ENCODE results near the gene COBL. TPM values are rescaled to one million over a fixed set of nuclear protein-coding genes. Genes with fewer than 3 reads are reported as not detected.

Gene COBL
- total and polyA plus RNA-seq, 10 of the 15 experiments (the other 5 are each of a cell fraction or from before 2014, with no cell fraction given), result 0.21 TPM; not detected in 9

DNA sequence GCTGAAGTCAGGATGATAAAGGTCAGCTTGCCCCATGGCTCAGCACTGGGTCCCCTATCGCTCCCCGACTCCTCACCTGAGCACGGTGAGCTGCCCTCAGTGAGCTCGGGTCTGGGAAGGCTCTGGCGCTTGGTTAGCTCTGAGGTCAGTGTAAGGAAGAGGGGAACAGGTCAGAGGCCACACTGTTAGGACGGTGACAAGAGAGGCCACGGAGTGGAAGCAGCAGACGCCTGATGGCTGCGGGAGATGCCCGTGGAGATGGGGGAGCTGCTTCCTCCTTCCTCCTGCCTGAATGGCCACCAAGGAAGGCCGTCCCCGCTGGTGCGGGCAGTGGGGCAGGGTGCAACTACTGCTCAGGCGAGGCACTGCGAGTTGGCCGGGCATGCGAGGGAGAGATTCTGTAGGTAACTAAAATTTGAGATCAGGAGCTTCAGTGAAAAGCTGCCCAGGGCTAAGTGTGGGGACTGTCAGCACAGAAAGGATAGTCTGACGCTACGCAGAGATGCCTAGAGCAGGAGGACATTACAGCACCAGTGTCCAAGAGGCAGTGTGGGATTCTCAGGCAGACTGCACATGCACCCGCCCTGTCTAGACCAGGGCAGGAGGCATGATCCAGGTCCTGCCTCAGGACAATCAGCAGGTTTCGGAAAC, 302.6 kb downstream of the COBL start:
- no peak overlapping the region for H2AFZ ChIP-seq (ENCODE audit: control insufficient read depth, low read depth, low read length)
- TF ChIP-seq ZZZ3 (IDR thresholded peaks at IDR 0.05; ENCODE audit: control insufficient read depth, insufficient read length, low read depth) (no peak), IRF3 (IDR thresholded peaks at IDR 0.05) (no peak), EP300 (IDR thresholded peaks at IDR 0.05; ENCODE audit: borderline replicate concordance in 1 of 2, control insufficient read depth in 1 of 2, low read depth in 2 of 2, low read length in 2 of 2) (no peak), POLR2AphosphoS2 (IDR thresholded peaks at IDR 0.05; ENCODE audit: low read depth, low read length) (no peak)
- FAIRE-seq (no peak), DNase-seq (ENCODE audit: low read depth, low spot score) (no peak), ATAC-seq (no peak)
- WGBS (ENCODE audit: insufficient coverage, insufficient replicate concordance, low lambda C conversion rate, missing lambda C conversion rate), result 40% methylated on average over 18 of the region's 21 CpGs
- H3K79me2 ChIP-seq (ENCODE audit: control insufficient read depth, insufficient read depth, low read length), result no peaks in the 10 kb centered on the region
- H3K4me1 ChIP-seq (ENCODE audit: control insufficient read depth, insufficient read depth, low read length), result no peaks in the 10 kb centered on the region
- POLR2A ChIA-PET, result no interaction called here
- no peak overlapping the region for H3K4me2 ChIP-seq (ENCODE audit: control insufficient read depth, insufficient read depth)
- no peaks in the 10 kb centered on the region for H3K27me3 ChIP-seq (replicated peaks in 1 of 2; ENCODE audit: control insufficient read depth in 2 of 2, insufficient read depth in 2 of 2, low read length in 1 of 2)
- no peak overlapping the region for H3K4me3 ChIP-seq
- no TSS peak for BruUV-seq (replicated peaks)
- in situ Hi-C loops (cut with MboI) (no loop called here), intact Hi-C loops (cut with micrococcal nuclease; ENCODE audit: unreplicated experiment) (no loop called here)
- RAD21 ChIA-PET (ENCODE audit: unreplicated experiment), result no interaction called here
- SMC1A ChIA-PET (ENCODE audit: uncharacterized antibody, unreplicated experiment), result no interaction called here
- CTCF ChIA-PET, result no interaction called here
- H4K20me1 ChIP-seq (ENCODE audit: control insufficient read depth, insufficient read depth), result no peaks in the 10 kb centered on the region
- no peak overlapping the region for H3K9ac ChIP-seq (ENCODE audit: control insufficient read depth, insufficient read depth, low read length)
- H3K27ac ChIP-seq (ENCODE audit: control insufficient read depth, insufficient read depth), result no peak overlapping the region
- no peaks in the 10 kb centered on the region for H3K36me3 ChIP-seq (ENCODE audit: control insufficient read depth in 2 of 2, insufficient read depth in 2 of 2, low read length in 1 of 2)
- no peaks in the 10 kb centered on the region; the same call in 2 of the 3 replicates for H3K9me3 ChIP-seq (replicated peaks; ENCODE audit: control insufficient read depth, insufficient read depth, low read length)

GRCh38 chr7:51013218-51013786, 303.3 kb downstream of the COBL start:
- Histone ChIP-seq H3K9me3 (replicated peaks; ENCODE audit: control insufficient read depth, insufficient read depth, low read length) (no peaks in the 10 kb centered on the region; the same call in 2 of the 3 replicates), H3K4me3 (no peak overlapping the region)
- intact Hi-C loops (cut with micrococcal nuclease; ENCODE audit: unreplicated experiment), result no loop called here
- TF ChIP-seq, protein P1, sequence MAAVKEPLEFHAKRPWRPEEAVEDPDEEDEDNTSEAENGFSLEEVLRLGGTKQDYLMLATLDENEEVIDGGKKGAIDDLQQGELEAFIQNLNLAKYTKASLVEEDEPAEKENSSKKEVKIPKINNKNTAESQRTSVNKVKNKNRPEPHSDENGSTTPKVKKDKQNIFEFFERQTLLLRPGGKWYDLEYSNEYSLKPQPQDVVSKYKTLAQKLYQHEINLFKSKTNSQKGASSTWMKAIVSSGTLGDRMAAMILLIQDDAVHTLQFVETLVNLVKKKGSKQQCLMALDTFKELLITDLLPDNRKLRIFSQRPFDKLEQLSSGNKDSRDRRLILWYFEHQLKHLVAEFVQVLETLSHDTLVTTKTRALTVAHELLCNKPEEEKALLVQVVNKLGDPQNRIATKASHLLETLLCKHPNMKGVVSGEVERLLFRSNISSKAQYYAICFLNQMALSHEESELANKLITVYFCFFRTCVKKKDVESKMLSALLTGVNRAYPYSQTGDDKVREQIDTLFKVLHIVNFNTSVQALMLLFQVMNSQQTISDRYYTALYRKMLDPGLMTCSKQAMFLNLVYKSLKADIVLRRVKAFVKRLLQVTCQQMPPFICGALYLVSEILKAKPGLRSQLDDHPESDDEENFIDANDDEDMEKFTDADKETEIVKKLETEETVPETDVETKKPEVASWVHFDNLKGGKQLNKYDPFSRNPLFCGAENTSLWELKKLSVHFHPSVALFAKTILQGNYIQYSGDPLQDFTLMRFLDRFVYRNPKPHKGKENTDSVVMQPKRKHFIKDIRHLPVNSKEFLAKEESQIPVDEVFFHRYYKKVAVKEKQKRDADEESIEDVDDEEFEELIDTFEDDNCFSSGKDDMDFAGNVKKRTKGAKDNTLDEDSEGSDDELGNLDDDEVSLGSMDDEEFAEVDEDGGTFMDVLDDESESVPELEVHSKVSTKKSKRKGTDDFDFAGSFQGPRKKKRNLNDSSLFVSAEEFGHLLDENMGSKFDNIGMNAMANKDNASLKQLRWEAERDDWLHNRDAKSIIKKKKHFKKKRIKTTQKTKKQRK (IDR thresholded peaks at IDR 0.05; ENCODE audit: low read depth, low read length), result no peak
- TF ChIP-seq SMARCA5 (IDR thresholded peaks at IDR 0.05) (no peak), TBL1XR1 (IDR thresholded peaks at IDR 0.05; ENCODE audit: low read depth, low read length) (no peak), CHD4 (IDR thresholded peaks at IDR 0.05) (no peak), SIX5 (IDR thresholded peaks at IDR 0.05; ENCODE audit: low read depth, low read length, severe bottlenecking) (no peak)
- TF ChIP-seq, protein P2, sequence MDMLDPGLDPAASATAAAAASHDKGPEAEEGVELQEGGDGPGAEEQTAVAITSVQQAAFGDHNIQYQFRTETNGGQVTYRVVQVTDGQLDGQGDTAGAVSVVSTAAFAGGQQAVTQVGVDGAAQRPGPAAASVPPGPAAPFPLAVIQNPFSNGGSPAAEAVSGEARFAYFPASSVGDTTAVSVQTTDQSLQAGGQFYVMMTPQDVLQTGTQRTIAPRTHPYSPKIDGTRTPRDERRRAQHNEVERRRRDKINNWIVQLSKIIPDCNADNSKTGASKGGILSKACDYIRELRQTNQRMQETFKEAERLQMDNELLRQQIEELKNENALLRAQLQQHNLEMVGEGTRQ (IDR thresholded peaks at IDR 0.05; ENCODE audit: borderline replicate concordance, low read depth, low read length), result no peak

More at GRCh38 chr7:51013218-51013786, 303.3 kb downstream of the COBL start:
- no peaks in the 10 kb centered on the region for H3K4me1 ChIP-seq (ENCODE audit: control insufficient read depth, insufficient read depth, low read length)
- no peaks in the 10 kb centered on the region for H3K79me2 ChIP-seq (ENCODE audit: control insufficient read depth, insufficient read depth, low read length)
- DNase-seq (ENCODE audit: low read depth, low spot score), result no peak
- POLR2A ChIA-PET, result no interaction called here
- no peak overlapping the region for H3K4me2 ChIP-seq (ENCODE audit: control insufficient read depth, insufficient read depth)
- no peak overlapping the region for H3K9ac ChIP-seq (ENCODE audit: control insufficient read depth, insufficient read depth, low read length)
- H3K27ac ChIP-seq (ENCODE audit: control insufficient read depth, insufficient read depth), result no peak overlapping the region
- H3K27me3 ChIP-seq (replicated peaks in 1 of 2; ENCODE audit: control insufficient read depth in 2 of 2, insufficient read depth in 2 of 2, low read length in 1 of 2), result no peaks in the 10 kb centered on the region
- SMC1A ChIA-PET (ENCODE audit: uncharacterized antibody, unreplicated experiment), result no interaction called here
- no peak overlapping the region for H2AFZ ChIP-seq (ENCODE audit: control insufficient read depth, low read depth, low read length)
- WGBS (ENCODE audit: insufficient coverage, insufficient replicate concordance, low lambda C conversion rate, missing lambda C conversion rate), result 43% methylated on average over 17 of the region's 17 CpGs
- no peaks in the 10 kb centered on the region for H3K36me3 ChIP-seq (ENCODE audit: control insufficient read depth in 2 of 2, insufficient read depth in 2 of 2, low read length in 1 of 2)
- RAD21 ChIA-PET (ENCODE audit: unreplicated experiment), result no interaction called here
- in situ Hi-C loops (cut with MboI), result no loop called here
- no peak for ATAC-seq
- CTCF ChIA-PET, result no interaction called here
- FAIRE-seq, result no peak
- no TSS peak for BruUV-seq (replicated peaks)
- H4K20me1 ChIP-seq (ENCODE audit: control insufficient read depth, insufficient read depth), result no peaks in the 10 kb centered on the region

Measured in GM12878 (cell line).